ENCODE results near the gene TTC34. TPM values are rescaled to one million over a fixed set of nuclear protein-coding genes. Genes with fewer than 3 reads are reported as not detected.

TTC34 gene
- total and polyA plus RNA-seq, 2 of the 13 experiments (the other 11 are each of a cell fraction or from before 2014, with no cell fraction given): 0.07 to 0.11 TPM

GRCh38 chr1:2636733-2637132, 164.8 kb downstream of the TTC34 start:
- H4K20me1 ChIP-seq (ENCODE audit: insufficient read depth, low read length): no peaks in the 10 kb centered on the region
- no peaks in the 10 kb centered on the region for H3K36me3 ChIP-seq (replicated peaks in 1 of 2; ENCODE audit: control insufficient read depth in 1 of 2, insufficient read depth in 2 of 2, low read length in 2 of 2)
- no peaks in the 10 kb centered on the region for H3K79me2 ChIP-seq (ENCODE audit: insufficient read depth, low read length)
- CTCF ChIA-PET (ENCODE audit: low intra/inter-chr PET ratio, low total read pairs): no interaction called here
- no peak overlapping the region for H3K4me2 ChIP-seq (ENCODE audit: low read depth, low read length)
- in situ Hi-C loops (cut with HindIII; ENCODE audit: extremely low pct_ligation_motif_present, low pct_unique_long_range_greater_than_20kb): no loop called here
- BruUV-seq (replicated peaks): no TSS peak
- H3K27me3 ChIP-seq (ENCODE audit: control insufficient read depth in 1 of 2, insufficient read depth in 2 of 2, low read length in 2 of 2): peaks cover 2 to 10% of the 10 kb centered on the region in 2 experiments; a peak in 2 of 5 replicates
- FAIRE-seq (no peak), ATAC-seq (no peak), DNase-seq (ENCODE audit: low spot score) (no peak)
- intact Hi-C loops (cut with micrococcal nuclease; ENCODE audit: unreplicated experiment): loop anchor here (10.0 kb wide), 1 partner anchor 52 kb away; the partner anchor contains the start of gene PRXL2B
- WGBS (ENCODE audit: low lambda C conversion rate): 71% methylated on average over 6 of the region's 7 CpGs
- no peak overlapping the region for H3K27ac ChIP-seq (ENCODE audit: extremely low read length, insufficient read depth, low read length)
- peaks cover 7% of the 10 kb centered on the region; the same call in 1 of the 2 replicates for H3K9me3 ChIP-seq (ENCODE audit: low read length)
- POLR2A ChIA-PET: interaction anchor here (0.6 kb wide), 1 partner anchor 33 kb away, joined by 3 read pairs; no protein-coding TSS in a partner anchor
- peaks cover 33% of the 10 kb centered on the region for H3K4me1 ChIP-seq (ENCODE audit: insufficient read depth, low read length)
- no peak overlapping the region for H3K4me3 ChIP-seq (replicated peaks in 1 of 3; ENCODE audit: insufficient read depth in 1 of 3, low read depth in 2 of 3, low read length in 3 of 3)
- no peak overlapping the region for H2AFZ ChIP-seq (ENCODE audit: low read length)
- H3K9ac ChIP-seq (ENCODE audit: insufficient read depth, low read depth, low read length): no peak overlapping the region
- TF ChIP-seq ZBTB49 (CRISPR knock-in tag; IDR thresholded peaks at IDR 0.05; ENCODE audit: borderline replicate concordance) (no peak), MNT (IDR thresholded peaks at IDR 0.05) (no peak), MXD1 (CRISPR knock-in tag; IDR thresholded peaks at IDR 0.05) (no peak), ZNF460 (CRISPR knock-in tag; IDR thresholded peaks at IDR 0.05; ENCODE audit: borderline replicate concordance) (no peak), FOXO1 (CRISPR knock-in tag; IDR thresholded peaks at IDR 0.05) (no peak), TIGD3 (CRISPR knock-in tag; IDR thresholded peaks at IDR 0.05; ENCODE audit: borderline replicate concordance) (no peak), TCF12 (IDR thresholded peaks at IDR 0.05) (no peak), TCF12 (CRISPR knock-in tag; IDR thresholded peaks at IDR 0.05) (no peak), HIC2 (CRISPR knock-in tag; IDR thresholded peaks at IDR 0.05; ENCODE audit: low read depth) (no peak), CREBL2 (CRISPR knock-in tag; IDR thresholded peaks at IDR 0.05; ENCODE audit: borderline replicate concordance) (no peak), ARNT (IDR thresholded peaks at IDR 0.05) (no peak), ZMYM3 (CRISPR knock-in tag; IDR thresholded peaks at IDR 0.05) (no peak), THAP11 (CRISPR knock-in tag; IDR thresholded peaks at IDR 0.05) (no peak)

Data from HepG2 (cell line).